ENCODE data around the gene PABPN1L. TPM values are rescaled to one million over a fixed set of nuclear protein-coding genes. Genes with fewer than 3 reads are reported as not detected.

Gene PABPN1L
- total RNA-seq, 1 donor from 2014 or later: not detected

DNA sequence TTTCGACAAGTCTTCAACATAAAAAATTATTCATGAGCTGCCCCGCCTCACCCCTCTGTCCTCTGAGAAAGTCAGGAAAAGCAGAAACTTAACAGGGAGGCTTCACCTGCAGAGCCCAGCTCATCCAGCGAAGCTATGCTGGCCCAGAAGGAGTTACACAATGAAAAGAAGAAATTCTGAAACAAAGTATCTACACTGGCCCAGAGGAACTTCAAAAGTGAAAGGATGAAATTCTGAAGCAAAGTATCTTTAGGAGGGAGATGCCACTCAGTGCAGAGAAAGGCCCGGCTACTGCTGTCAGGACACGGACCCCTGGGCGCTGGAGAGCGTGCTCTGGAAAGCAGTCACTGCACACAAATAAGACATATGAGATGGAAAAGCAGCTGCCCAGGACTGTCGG, 11.3 kb downstream of the PABPN1L start:
- H3K27me3 ChIP-seq: no peaks in the 10 kb centered on the region
- DNase-seq (ENCODE audit: extremely low spot score in 2 of 2): no peak
- intact Hi-C loops (cut with DNase I): no loop called here
- no peak overlapping the region for H3K27ac ChIP-seq
- H3K4me3 ChIP-seq: no peak overlapping the region
- H3K9me3 ChIP-seq: no peaks in the 10 kb centered on the region
- H3K36me3 ChIP-seq: peaks cover 0 to 18% of the 10 kb centered on the region in 2 donors
- peaks cover 45% of the 10 kb centered on the region for H3K4me1 ChIP-seq
- TF ChIP-seq POLR2AphosphoS5 (IDR thresholded peaks at IDR 0.05; ENCODE audit: insufficient read depth in 1 of 2, low read depth in 1 of 2) (no peak), POLR2A (IDR thresholded peaks at IDR 0.05) (no peak)
- TF ChIP-seq, protein P1, sequence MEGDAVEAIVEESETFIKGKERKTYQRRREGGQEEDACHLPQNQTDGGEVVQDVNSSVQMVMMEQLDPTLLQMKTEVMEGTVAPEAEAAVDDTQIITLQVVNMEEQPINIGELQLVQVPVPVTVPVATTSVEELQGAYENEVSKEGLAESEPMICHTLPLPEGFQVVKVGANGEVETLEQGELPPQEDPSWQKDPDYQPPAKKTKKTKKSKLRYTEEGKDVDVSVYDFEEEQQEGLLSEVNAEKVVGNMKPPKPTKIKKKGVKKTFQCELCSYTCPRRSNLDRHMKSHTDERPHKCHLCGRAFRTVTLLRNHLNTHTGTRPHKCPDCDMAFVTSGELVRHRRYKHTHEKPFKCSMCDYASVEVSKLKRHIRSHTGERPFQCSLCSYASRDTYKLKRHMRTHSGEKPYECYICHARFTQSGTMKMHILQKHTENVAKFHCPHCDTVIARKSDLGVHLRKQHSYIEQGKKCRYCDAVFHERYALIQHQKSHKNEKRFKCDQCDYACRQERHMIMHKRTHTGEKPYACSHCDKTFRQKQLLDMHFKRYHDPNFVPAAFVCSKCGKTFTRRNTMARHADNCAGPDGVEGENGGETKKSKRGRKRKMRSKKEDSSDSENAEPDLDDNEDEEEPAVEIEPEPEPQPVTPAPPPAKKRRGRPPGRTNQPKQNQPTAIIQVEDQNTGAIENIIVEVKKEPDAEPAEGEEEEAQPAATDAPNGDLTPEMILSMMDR (IDR thresholded peaks at IDR 0.05): no peak

DNA sequence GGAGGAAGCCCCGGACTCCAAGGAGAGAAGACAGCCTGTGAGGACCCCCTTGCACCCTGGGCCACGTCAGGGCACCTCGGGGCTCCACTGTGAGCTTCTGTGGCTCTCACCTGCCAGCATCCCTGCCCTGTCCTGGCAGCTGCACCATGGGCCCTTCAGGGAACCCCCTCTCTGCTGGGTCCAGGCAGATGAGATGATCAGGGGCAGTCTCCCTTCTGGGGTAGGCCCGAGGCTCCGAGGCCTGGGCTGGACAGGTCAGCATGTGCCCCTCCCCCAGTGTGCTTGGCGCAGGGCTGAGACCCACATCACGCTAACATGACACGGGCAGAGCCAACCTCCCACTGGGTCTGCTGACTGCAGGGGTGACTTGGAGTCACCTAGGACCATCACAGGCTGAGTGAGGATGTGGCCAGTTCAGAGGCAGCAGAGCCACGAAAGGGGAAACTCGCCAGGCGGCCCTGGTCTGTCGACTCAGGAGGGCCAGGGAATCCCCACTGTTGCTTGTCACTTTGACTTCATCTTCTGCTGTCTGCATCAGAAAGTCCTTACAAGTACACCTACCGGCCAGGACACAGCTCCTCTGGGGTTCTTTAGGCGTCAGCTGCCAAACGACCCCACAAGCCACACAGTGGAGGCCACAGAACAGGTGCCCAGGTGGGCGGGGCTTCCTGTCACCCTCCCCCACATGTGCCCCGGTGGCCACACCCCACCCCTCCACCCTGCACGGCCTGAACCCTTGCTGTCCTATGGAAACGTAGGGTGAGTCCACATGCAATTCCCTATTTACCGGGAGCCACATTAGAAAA, 12.0 kb downstream of the PABPN1L start:
- TF ChIP-seq POLR2A (IDR thresholded peaks at IDR 0.05): no peak
- TF ChIP-seq, protein P1 (IDR thresholded peaks at IDR 0.05): no peak
- no peak for TF ChIP-seq POLR2AphosphoS5 (IDR thresholded peaks at IDR 0.05; ENCODE audit: insufficient read depth in 1 of 2, low read depth in 1 of 2)
- Histone ChIP-seq H3K9me3 (no peaks in the 10 kb centered on the region), H3K27me3 (no peaks in the 10 kb centered on the region), H3K4me1 (peaks cover 43% of the 10 kb centered on the region), H3K36me3 (peaks cover 0 to 11% of the 10 kb centered on the region in 2 donors), H3K27ac (no peak overlapping the region), H3K4me3 (no peak overlapping the region)
- DNase-seq (ENCODE audit: extremely low spot score in 2 of 2): no peak
- intact Hi-C loops (cut with DNase I): loop anchor here (5.0 kb wide), 1 partner anchor 37 kb away; no protein-coding TSS in a partner anchor

DNA sequence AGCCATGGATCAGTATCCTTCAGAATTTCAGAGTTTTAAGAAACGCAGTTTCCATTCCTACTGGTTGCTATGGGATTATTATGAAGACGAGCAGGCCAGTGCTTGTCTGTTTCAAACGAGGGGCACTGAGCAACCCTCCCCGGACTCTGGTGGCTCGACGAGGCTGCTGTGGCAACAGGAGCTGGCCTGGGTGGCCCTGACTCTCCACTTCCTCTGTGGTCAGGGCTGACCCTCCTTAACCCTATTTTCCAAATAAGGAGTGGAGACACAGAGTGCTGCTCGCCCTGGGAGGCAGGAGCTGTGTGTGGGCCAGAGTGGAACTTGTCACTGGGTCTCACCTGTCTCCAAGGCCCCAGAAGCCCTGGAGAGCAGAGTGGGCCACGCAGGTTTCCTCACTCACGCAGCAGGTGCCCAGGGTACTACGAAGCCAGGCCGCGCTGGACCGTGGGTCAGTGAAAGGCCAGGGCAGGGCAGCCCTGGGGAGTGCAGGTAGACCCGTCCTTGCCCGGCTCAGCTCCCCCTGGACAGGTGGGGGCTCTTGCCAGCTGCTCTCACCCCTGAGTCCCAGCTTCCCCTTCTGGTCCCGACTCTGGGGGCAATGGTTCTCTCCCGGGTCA, 13.0 kb downstream of the PABPN1L start:
- TF ChIP-seq POLR2A (IDR thresholded peaks at IDR 0.05) (no peak), POLR2AphosphoS5 (IDR thresholded peaks at IDR 0.05; ENCODE audit: insufficient read depth in 1 of 2, low read depth in 1 of 2) (no peak)
- TF ChIP-seq, protein P1 (IDR thresholded peaks at IDR 0.05): no peak
- Histone ChIP-seq H3K4me3 (no peak overlapping the region), H3K36me3 (peaks cover 0 to under 1% of the 10 kb centered on the region in 2 donors), H3K9me3 (no peaks in the 10 kb centered on the region), H3K27me3 (no peaks in the 10 kb centered on the region), H3K4me1 (peaks cover 34% of the 10 kb centered on the region), H3K27ac (no peak overlapping the region)
- intact Hi-C loops (cut with DNase I): loop anchor here (5.0 kb wide), 1 partner anchor 36 kb away; no protein-coding TSS in a partner anchor
- no peak for DNase-seq (ENCODE audit: extremely low spot score in 2 of 2)

DNA sequence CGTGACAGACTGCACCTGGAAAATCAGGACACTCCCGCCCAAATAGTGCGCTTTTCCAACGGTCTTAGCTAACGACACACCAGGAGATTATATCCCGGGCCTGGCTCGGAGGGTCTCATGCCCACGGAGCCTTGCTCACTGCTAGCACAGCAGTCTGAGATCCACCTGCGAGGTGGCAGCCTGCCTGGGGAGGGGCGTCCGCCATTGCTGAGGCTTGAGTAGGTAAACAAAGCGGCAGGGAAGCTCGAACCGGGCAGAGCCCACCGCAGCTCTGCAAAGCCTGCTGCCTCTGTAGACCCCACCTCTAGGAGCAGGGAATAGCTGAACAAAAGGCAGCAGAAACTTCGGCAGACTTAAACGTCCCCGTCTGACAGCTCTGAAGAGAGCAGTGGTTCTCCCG, 14.8 kb downstream of the PABPN1L start:
- H3K4me3 ChIP-seq: no peak overlapping the region
- H3K9me3 ChIP-seq: no peaks in the 10 kb centered on the region
- TF ChIP-seq POLR2AphosphoS5 (IDR thresholded peaks at IDR 0.05; ENCODE audit: insufficient read depth in 1 of 2, low read depth in 1 of 2) (no peak), POLR2A (IDR thresholded peaks at IDR 0.05) (no peak)
- TF ChIP-seq, protein P1 (IDR thresholded peaks at IDR 0.05): no peak
- peaks cover 25% of the 10 kb centered on the region for H3K4me1 ChIP-seq
- no peaks in the 10 kb centered on the region for H3K36me3 ChIP-seq
- no peak for DNase-seq (ENCODE audit: extremely low spot score in 2 of 2)
- intact Hi-C loops (cut with DNase I): loop anchor here (5.0 kb wide), 1 partner anchor 34 kb away; no protein-coding TSS in a partner anchor
- no peaks in the 10 kb centered on the region for H3K27me3 ChIP-seq
- no peak overlapping the region for H3K27ac ChIP-seq

Measured in vagina (tissue), 2 donors.